GM12875 (cell line): Measurements from ENCODE around the gene FERMT3.
A peak's percentile ranks its signal among the peaks of the same experiment; 100 is the strongest.

Experiments
- H3K4me3 ChIP-seq: one replicate; pipeline ENCODE4 v1.5.1; 2011; ENCODE audit warnings: low read depth, low read length, control low read depth
- TF ChIP-seq, protein P1 (sequence below): IDR thresholded peaks from 2 replicates; pipeline ENCODE4 v1.5.1; 2011; ENCODE audit warnings: low read depth, mild to moderate bottlenecking, control low read depth, inconsistent platforms, low read length, moderate library complexity, borderline replicate concordance; ENCODE audit not compliant: insufficient read depth

Gene FERMT3

DNA sequence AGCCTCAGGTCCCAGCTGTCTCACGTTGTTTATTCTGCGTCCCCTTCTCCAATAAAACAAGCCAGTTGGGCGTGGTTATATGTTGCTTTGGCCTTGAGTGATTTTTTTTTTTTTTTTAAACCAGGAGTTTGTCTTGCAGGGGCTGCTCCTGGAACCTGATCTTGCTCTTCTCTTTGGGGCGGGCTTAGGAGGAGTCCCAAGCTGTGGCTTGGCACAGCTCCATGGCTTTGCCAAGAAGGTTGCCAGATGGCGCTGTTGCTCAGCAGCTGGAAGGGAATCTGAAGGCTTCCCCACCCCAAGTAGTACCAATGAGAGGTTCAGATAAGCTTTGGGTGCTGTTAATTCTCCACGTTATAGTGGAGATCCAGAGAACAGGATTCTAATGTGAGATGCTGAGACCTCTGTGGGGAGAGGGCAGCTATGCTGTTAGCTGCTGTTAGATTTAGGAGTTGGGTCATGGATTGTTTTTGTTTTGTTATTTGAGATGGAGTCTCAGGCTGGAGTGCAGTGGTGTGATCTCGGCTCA is 2.0 kb upstream of the FERMT3 start:
- H3K4me3 ChIP-seq = no peak overlapping the region
- TF ChIP-seq, protein P1, sequence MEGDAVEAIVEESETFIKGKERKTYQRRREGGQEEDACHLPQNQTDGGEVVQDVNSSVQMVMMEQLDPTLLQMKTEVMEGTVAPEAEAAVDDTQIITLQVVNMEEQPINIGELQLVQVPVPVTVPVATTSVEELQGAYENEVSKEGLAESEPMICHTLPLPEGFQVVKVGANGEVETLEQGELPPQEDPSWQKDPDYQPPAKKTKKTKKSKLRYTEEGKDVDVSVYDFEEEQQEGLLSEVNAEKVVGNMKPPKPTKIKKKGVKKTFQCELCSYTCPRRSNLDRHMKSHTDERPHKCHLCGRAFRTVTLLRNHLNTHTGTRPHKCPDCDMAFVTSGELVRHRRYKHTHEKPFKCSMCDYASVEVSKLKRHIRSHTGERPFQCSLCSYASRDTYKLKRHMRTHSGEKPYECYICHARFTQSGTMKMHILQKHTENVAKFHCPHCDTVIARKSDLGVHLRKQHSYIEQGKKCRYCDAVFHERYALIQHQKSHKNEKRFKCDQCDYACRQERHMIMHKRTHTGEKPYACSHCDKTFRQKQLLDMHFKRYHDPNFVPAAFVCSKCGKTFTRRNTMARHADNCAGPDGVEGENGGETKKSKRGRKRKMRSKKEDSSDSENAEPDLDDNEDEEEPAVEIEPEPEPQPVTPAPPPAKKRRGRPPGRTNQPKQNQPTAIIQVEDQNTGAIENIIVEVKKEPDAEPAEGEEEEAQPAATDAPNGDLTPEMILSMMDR = peak; percentile 71

- peak overlapping the region; percentile 95 for H3K4me3 ChIP-seq
- TF ChIP-seq, protein P1 = 0 out of 2 replicates have a peak, but pooled peaks have one; percentile 1
Observed at GRCh38 chr11:64207256-64208085, 950 bp downstream of the FERMT3 start.

DNA sequence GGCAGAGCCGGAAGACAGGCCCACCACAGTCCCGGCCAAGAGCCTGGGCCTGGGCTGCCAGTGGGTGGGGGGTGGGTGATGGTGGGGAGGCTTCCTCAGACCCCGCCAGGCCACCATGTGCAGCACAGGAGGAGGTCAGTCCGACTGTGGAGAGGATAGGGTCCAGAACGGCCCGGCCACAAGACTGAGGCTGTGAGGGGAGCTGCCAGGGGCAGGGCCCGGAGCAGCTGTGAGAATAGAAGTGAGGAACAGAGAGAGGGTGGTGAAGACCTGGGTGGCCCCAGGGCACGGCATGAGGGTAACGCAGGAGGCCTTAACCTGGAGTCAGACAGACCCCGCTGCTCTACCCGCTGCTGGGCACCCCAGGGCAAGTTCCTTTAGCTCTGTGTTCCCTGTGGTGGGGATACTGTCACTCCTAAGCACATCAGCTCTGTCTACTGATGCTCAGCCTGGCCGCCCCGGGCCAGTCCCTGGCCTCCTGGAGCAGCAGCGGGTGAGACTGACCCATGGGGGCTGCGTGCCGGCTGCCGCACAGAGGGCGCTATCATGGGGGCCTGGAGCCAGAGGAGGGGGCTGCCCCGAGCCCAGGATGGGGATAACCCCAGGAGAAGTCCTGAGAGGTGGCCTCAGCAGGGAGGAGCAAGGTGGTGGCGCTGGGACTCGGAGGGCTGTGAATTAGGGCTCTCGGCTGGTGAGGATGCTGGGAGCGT is 1.7 kb downstream of the FERMT3 start:
- peak overlapping the region; percentile 95 for H3K4me3 ChIP-seq
- TF ChIP-seq, protein P1 = no peak

DNA sequence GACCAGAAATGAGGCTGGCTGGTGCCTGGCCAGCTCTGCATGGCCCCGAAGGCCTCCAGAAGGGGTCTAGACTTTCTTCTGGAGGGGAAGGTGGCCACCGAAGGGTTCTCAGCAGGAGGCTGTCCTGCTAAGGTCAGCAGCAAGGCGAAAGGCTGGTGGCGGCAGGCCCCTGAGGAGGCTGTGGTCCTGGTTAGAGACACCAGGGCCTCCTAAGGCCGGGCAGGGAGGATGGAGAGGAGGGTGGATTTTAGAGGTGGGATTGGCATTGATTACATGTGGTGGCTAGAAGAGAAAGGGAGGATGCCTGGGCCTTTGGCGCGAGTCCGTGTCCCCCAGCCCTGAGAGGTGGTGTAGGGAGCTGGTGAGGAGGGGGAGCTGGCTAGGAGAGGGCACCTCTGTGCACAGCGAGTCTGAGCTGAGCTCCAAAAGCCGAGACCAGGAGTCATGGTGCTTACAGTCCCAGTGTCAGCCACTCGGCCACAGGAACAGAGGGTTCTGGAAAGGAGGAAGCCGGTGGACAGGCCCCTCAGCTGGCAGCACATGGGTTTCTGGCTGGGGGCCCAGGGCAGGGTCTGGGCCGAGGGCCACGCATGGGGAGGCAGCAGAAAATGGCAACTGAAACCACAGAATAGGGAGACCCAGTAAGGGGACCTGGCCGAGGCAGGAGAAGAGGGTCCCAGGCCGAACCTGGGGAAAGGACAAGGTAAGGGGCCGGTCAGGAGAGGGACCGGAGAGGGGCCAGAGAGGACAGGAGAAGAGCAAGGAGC is 2.5 kb downstream of the FERMT3 start:
- no peak overlapping the region for H3K4me3 ChIP-seq
- TF ChIP-seq, protein P1 = no peak

DNA sequence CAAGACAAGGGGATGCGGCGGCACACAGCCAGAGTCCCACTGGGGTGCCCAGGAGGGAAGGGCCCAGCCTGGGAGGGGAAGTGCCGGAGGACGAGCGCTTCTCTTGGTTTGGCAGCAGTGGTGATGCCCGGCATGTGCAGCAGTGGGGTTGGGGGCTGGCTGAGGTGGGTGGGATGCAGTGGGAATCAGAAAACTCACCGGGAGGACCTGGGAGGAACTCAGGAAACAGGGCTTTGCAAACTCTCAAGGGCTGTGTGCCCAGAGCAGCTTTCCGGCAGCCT is 3.0 kb downstream of the FERMT3 start:
- H3K4me3 ChIP-seq = no peak overlapping the region
- TF ChIP-seq, protein P1 = no peak

GRCh38 chr11:64210301-64211020 is 3.9 kb downstream of the FERMT3 start:
- no peak overlapping the region for H3K4me3 ChIP-seq
- TF ChIP-seq, protein P1 = no peak
